HEK293 (cell line): Measurements from ENCODE around the gene MEI4.
"Not testable (repeated sequence)": the region's sequence is repeated elsewhere in the genome, so short reads cannot be mapped to it uniquely, and the experiment has no call there.

Experiments
- CTCF ChIA-PET: fragments of 350-600 bp; formaldehyde crosslinking; extraction: SDS; loops from one replicate; lab custom pipeline; 2021; ENCODE audit warnings: antibody characterized with exemption; lab: Yijun Ruan, JAX
- POLR2A ChIA-PET: fragments of 300-600 bp; formaldehyde crosslinking; extraction: SDS; loops from one replicate; lab custom pipeline; 2020; ENCODE audit warnings: antibody characterized with exemption, inconsistent platforms; lab: Yijun Ruan, JAX
- H3K27ac ChIP-seq: fragments of 200-500 bp; sonication (Bioruptor generic); 2 replicates; pipeline ENCODE4 v1.5.1; 2014; ENCODE audit warnings: low read depth, low read length, control low read depth, inconsistent platforms; ENCODE audit errors: extremely low read depth
- H3K36me3 ChIP-seq, 2 experiments: fragments of 200-500 bp in 1 of 2; sonication (Bioruptor generic) in 1 of 2; 1 replicate in 1 of 2; 2 replicates in 1 of 2; pipeline ENCODE4 v1.5.1; 2014 to 2017; ENCODE audit warnings: inconsistent platforms in 2 of 2, low read length in 2 of 2; ENCODE audit not compliant: control insufficient read depth in 2 of 2, insufficient read depth in 1 of 2
- H3K4me1 ChIP-seq: fragments of 200-500 bp; sonication (Bioruptor generic); 2 replicates; pipeline ENCODE4 v1.5.1; 2014; ENCODE audit warnings: mild to moderate bottlenecking, low read length, inconsistent platforms; ENCODE audit not compliant: control insufficient read depth, insufficient read depth
- H3K4me3 ChIP-seq: 2 replicates; pipeline ENCODE4 v1.5.1; 2011; ENCODE audit warnings: low read depth, mild to moderate bottlenecking, control low read depth, low read length, moderate library complexity
- H3K9me3 ChIP-seq: fragments of 200-500 bp; sonication (Bioruptor generic); 2 replicates; pipeline ENCODE4 v1.5.1; 2014; ENCODE audit warnings: low read depth, low read length, inconsistent platforms; ENCODE audit not compliant: control insufficient read depth, insufficient read depth
- CTCF ChIP-seq: fragments of 450-650 bp; formaldehyde crosslinking; IDR thresholded peaks from 2 replicates; pipeline ENCODE4 v1.5.1; 2016; ENCODE audit warnings: missing biosample characterization, missing genetic modification characterization
- HOXC10 ChIP-seq: sonication (generic); formaldehyde crosslinking; IDR thresholded peaks from 2 replicates; pipeline ENCODE4 v1.8.1; 2023; ENCODE audit warnings: mild to moderate bottlenecking, missing genetic modification reagents
- IKZF3 ChIP-seq: fragments of 450-650 bp; IDR thresholded peaks from 2 replicates; pipeline ENCODE4 v1.5.0; 2018; ENCODE audit warnings: missing biosample characterization, mild to moderate bottlenecking, missing genetic modification characterization, moderate library complexity
- KLF16 ChIP-seq: fragments of 450-650 bp; formaldehyde crosslinking; IDR thresholded peaks from 2 replicates; pipeline ENCODE4 v1.5.1; 2017; ENCODE audit warnings: missing biosample characterization, missing genetic modification characterization
- KLF7 ChIP-seq: fragments of 450-650 bp; formaldehyde crosslinking; IDR thresholded peaks from 2 replicates; pipeline ENCODE4 v1.5.1; 2016; ENCODE audit warnings: missing biosample characterization, missing genetic modification characterization, borderline replicate concordance
- MYNN ChIP-seq: fragments of 450-650 bp; formaldehyde crosslinking; IDR thresholded peaks from 2 replicates; pipeline ENCODE4 v1.5.1; 2016; ENCODE audit warnings: missing biosample characterization, missing genetic modification characterization, borderline replicate concordance
- SP2 ChIP-seq: fragments of 450-650 bp; formaldehyde crosslinking; IDR thresholded peaks from 2 replicates; pipeline ENCODE4 v1.5.1; 2016; ENCODE audit warnings: missing biosample characterization, missing genetic modification characterization
- ZBTB26 ChIP-seq: fragments of 450-650 bp; formaldehyde crosslinking; optimal IDR thresholded peaks from 2 replicates; pipeline ENCODE3; 2016; ENCODE audit warnings: missing biosample characterization, mild to moderate bottlenecking, missing genetic modification characterization
- ZNF140 ChIP-seq: fragments of 450-650 bp; formaldehyde crosslinking; IDR thresholded peaks from 2 replicates; pipeline ENCODE4 v1.5.1; 2016; ENCODE audit warnings: missing biosample characterization, missing genetic modification characterization
- ZNF280C ChIP-seq: fragments of 450-650 bp; formaldehyde crosslinking; IDR thresholded peaks from 2 replicates; pipeline ENCODE4 v1.5.1; 2016; ENCODE audit warnings: missing biosample characterization, missing genetic modification characterization
- ZNF324 ChIP-seq: fragments of 450-650 bp; formaldehyde crosslinking; IDR thresholded peaks from 2 replicates; pipeline ENCODE4 v1.5.1; 2016; ENCODE audit warnings: missing biosample characterization, missing genetic modification characterization
- ZNF354C ChIP-seq: fragments of 450-650 bp; formaldehyde crosslinking; IDR thresholded peaks from 2 replicates; pipeline ENCODE4 v1.5.1; 2016; ENCODE audit warnings: missing biosample characterization, missing genetic modification characterization, low read depth, borderline replicate concordance
- ZNF423 ChIP-seq: fragments of 450-650 bp; formaldehyde crosslinking; IDR thresholded peaks from 2 replicates; pipeline ENCODE4 v1.5.1; 2016; ENCODE audit warnings: missing biosample characterization, missing genetic modification characterization
- ZNF433 ChIP-seq: fragments of 450-650 bp; formaldehyde crosslinking; IDR thresholded peaks from 2 replicates; pipeline ENCODE4 v1.5.1; 2016; ENCODE audit warnings: missing biosample characterization, missing genetic modification characterization, low read depth
- ZNF549 ChIP-seq: fragments of 450-650 bp; IDR thresholded peaks from 2 replicates; pipeline ENCODE4 v1.5.1; 2018; ENCODE audit warnings: missing biosample characterization, missing genetic modification characterization, mild to moderate bottlenecking, inconsistent platforms, moderate library complexity
- ZNF560 ChIP-seq: fragments of 450-650 bp; formaldehyde crosslinking; IDR thresholded peaks from 2 replicates; pipeline ENCODE4 v1.5.1; 2017; ENCODE audit warnings: missing biosample characterization, missing genetic modification characterization, borderline replicate concordance
- ZNF658 ChIP-seq: fragments of 450-650 bp; formaldehyde crosslinking; IDR thresholded peaks from 2 replicates; pipeline ENCODE4; 2016; ENCODE audit warnings: missing biosample characterization, missing genetic modification characterization
- ZNF670 ChIP-seq: fragments of 450-650 bp; formaldehyde crosslinking; IDR thresholded peaks from 2 replicates; pipeline ENCODE4 v1.5.1; 2016; ENCODE audit warnings: missing biosample characterization, missing genetic modification characterization, low read depth
- ZNF707 ChIP-seq: fragments of 450-650 bp; formaldehyde crosslinking; IDR thresholded peaks from 2 replicates; pipeline ENCODE4 v1.5.1; 2016; ENCODE audit warnings: missing biosample characterization, missing genetic modification characterization
- ZNF837 ChIP-seq: fragments of 450-650 bp; formaldehyde crosslinking; IDR thresholded peaks from 2 replicates; pipeline ENCODE4 v1.5.1; 2016; ENCODE audit warnings: missing biosample characterization, missing genetic modification characterization

Gene MEI4

GRCh38 chr6:77736010-77736409, 83.2 kb downstream of the MEI4 start:
- CTCF ChIA-PET, H3K36me3 ChIP-seq: not testable (repeated sequence)

GRCh38 chr6:77740380-77740779, 87.5 kb downstream of the MEI4 start:
- H3K27ac ChIP-seq: no peak overlapping the region

More at GRCh38 chr6:77736010-77736409, 83.2 kb downstream of the MEI4 start:
- H3K4me1 ChIP-seq, H3K4me3 ChIP-seq, H3K9me3 ChIP-seq, POLR2A ChIA-PET, H3K27ac ChIP-seq: not testable (repeated sequence)

GRCh38 chr6:77752156-77752555, 99.3 kb downstream of the MEI4 start:
- H3K4me1 ChIP-seq, H3K27ac ChIP-seq, H3K9me3 ChIP-seq, CTCF ChIA-PET, H3K36me3 ChIP-seq, H3K4me3 ChIP-seq, POLR2A ChIA-PET: not testable (repeated sequence)

More at GRCh38 chr6:77740380-77740779, 87.5 kb downstream of the MEI4 start:
- TF ChIP-seq CTCF (tag by site-specific recombination) (no peak), ZNF560 (no peak), SP2 (tag by site-specific recombination) (no peak), ZNF707 (tag by site-specific recombination) (no peak), KLF7 (tag by site-specific recombination) (no peak), ZNF324 (no peak), KLF16 (tag by site-specific recombination) (no peak), ZNF670 (tag by site-specific recombination) (no peak), MYNN (no peak), ZNF837 (no peak), ZNF354C (tag by site-specific recombination) (no peak), ZNF140 (tag by site-specific recombination) (no peak), IKZF3 (tag by site-specific recombination) (no peak), ZBTB26 (tag by site-specific recombination) (no peak), HOXC10 (CRISPR knock-in tag) (no peak), ZNF549 (no peak), ZNF658 (tag by site-specific recombination) (no peak), ZNF433 (no peak), ZNF423 (no peak)
- TF ChIP-seq, all 188 proteins: peak for 0
- CTCF ChIA-PET: interaction anchor here (1.1 kb wide), 1 partner anchor 186 kb away, joined by 3 read pairs; no protein-coding TSS in a partner anchor
- H3K4me1 ChIP-seq: no peaks in the 10 kb centered on the region
- H3K36me3 ChIP-seq: no peaks in the 10 kb centered on the region
- H3K4me3 ChIP-seq: no peak overlapping the region
- no peaks in the 10 kb centered on the region for H3K9me3 ChIP-seq
- POLR2A ChIA-PET: no interaction called here

- no peaks in the 10 kb centered on the region for H3K36me3 ChIP-seq
- POLR2A ChIA-PET: no interaction called here
- CTCF ChIA-PET: no interaction called here
- H3K4me3 ChIP-seq: no peak overlapping the region
- TF ChIP-seq ZNF280C (tag by site-specific recombination): no peak
- H3K4me1 ChIP-seq: no peaks in the 10 kb centered on the region
- no peak overlapping the region for H3K27ac ChIP-seq
- no peaks in the 10 kb centered on the region for H3K9me3 ChIP-seq
These were observed 109.5 kb downstream of the MEI4 start for GRCh38 chr6:77762386-77762785.
